Measurements from ENCODE around the gene CHCHD3.
"Not testable (repeated sequence)": the region's sequence is repeated elsewhere in the genome, so short reads cannot be mapped to it uniquely, and the experiment has no call there.

Gene CHCHD3

DNA sequence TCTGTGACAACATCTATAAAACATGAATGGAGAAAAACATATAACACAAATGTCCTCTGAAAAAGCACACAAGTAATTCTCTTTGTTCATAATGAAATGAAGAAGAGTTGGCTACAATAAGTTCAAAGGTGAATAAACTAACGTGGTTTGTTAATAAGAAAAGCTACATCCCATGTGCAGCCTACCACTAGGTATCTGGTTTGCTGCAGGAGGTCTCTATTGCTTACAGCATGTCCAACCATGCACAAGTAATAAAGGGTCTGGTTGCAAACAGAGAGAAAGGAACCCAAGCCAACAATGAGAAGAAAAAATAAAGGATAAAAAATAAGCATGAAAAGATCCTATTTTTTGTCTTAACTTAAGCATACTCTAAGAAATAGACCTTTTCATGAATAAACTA, 139.2 kb downstream of the CHCHD3 start:
- no peak for DNase-seq

DNA sequence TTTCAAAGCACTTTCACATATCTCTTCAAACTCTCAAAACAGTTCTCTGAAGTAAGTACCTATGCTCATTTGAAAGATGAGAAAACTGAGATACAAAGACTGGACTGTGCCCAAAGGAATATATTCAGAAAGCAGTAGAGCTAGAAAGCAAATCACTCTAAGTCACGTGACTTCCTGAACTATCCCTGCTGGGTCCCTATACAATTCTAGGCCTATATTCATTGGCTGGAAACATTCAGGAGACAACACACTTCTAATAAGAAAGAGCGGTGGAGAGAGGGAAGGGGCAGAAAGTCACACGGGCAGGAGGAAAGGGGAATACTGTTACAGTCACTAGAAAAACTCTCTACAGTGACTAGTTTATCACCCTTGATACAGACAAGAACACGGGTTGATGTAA, 140.0 kb downstream of the CHCHD3 start:
- DNase-seq = no peak

DNA sequence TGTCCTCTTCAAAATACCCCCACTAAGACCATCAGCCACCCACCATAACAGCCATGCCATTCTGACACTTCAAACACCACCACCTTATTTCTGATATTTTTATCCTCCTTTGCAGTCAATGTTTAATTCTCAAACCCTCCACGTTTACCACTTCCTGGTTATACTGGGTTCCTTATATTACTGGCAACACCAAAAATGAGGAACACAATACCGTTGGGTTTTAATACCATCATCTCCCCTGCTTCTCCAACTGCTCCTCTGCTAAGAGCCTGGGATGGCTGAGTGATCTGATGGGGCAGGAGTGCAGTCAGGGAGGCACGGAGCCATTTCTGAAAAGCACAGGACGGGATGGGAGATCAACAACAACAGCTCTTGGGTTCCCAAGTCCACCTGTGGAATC, 140.5 kb downstream of the CHCHD3 start:
- DNase-seq = no peak

DNA sequence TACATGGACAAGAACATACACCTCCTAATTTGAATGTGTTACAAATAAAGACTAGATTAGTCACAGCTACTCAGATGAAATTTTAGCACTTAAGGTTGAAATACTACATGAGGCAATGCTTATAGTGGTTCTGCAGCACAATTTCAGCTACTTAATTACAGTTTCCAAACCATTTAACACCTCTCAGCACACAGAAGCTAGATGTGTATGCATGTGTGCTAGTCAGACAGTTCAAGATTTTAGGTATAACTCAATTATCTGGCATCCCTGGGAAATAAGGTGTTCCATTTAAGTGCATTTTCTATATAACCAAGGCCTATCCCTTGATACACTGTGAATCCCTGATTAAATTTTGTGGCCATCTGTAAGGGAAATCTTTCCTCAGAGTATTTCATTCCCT, 141.8 kb downstream of the CHCHD3 start:
- DNase-seq = no peak

DNA sequence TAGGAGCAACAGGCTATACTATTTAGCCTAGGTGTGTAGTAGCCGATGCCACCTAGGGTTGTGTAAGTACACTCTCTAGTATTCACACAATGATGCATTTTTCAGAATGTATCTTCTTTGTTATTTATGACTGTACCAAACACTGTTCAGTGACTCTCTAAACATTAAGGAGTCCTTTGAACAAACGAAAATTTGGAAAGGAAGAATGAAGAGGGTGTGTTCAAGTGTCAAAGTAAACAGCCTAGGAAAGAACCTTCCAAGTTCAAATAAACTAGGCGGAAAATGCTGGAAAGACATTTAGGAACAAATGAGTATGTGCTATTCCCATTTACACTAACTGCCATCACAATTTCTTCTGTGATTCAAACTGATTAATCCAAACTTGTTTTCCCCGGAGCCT, 142.4 kb downstream of the CHCHD3 start:
- DNase-seq = no peak

DNA sequence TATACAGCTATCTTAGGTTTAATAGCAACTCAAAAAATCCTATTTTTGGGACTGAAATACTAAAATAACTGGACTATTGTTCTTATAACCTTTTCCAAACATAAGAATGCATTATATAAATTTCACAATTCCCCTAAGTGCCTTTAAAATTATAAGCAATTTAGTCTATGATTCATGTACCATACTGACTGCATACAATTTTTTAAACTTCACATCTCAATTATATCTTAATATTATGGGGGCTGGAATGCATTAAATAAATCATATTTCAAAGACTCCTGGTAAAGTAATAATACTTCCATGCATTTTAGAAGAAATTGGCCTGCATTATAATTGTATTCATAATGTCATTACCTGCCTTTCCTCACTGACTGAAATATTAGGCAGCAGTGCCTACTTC, 144.6 kb downstream of the CHCHD3 start:
- DNase-seq = no peak

DNA sequence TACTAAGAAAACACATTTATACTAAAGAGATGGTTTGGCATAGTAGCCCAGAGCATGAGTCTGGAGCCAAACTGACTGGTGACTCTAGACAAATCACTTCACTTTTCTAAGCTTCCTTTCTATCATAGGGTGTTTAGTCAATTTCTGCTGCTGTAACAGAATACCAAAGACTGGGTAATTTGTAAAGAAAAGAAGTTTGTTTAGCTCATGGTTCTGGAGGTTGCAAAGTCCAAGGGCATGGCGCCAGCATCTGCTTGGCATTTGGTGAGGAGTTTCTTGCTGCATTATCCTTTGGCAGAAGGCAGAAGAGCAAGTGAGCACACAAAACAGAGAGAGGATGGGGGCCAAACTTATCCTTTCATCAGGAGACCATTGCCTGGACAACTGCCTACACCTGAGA, 146.3 kb downstream of the CHCHD3 start:
- no peak for DNase-seq

DNA sequence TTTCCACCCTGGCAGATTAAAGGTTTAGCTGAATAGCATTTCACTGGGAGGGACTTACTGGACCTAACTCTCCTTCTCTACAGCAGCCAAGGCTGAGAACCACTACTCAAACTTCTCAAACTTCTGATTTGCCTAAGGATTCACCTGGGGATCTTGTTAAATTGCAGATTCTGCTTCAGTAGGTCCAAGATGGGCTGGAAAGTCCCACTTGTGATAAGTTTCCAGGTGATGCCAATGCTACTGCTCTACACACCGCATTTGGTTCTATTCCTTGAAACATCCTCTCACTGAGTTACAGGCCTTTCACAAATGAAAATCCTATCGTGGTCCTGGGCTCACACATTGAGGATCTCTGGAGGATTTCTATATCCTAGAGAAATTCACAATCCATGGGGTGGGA, 147.9 kb downstream of the CHCHD3 start:
- DNase-seq = no peak

DNA sequence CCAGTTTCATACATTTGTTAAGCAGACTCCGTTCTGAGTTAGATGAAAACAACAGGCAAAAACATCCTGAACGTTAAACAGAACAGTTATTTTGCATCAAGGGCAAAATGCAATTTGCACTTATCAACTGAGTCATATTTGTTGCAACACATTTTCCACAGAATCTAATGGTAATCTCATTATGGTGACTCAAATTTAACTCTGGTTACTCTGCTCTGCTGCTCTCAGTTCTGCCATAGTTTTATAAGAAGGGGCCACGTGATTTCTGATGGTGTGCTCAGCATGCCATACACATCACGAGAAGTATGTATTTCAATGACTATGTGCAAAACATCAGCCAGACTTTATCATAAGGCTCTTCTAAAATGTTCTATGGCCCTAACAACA, 148.8 kb downstream of the CHCHD3 start:
- no peak for DNase-seq

DNA sequence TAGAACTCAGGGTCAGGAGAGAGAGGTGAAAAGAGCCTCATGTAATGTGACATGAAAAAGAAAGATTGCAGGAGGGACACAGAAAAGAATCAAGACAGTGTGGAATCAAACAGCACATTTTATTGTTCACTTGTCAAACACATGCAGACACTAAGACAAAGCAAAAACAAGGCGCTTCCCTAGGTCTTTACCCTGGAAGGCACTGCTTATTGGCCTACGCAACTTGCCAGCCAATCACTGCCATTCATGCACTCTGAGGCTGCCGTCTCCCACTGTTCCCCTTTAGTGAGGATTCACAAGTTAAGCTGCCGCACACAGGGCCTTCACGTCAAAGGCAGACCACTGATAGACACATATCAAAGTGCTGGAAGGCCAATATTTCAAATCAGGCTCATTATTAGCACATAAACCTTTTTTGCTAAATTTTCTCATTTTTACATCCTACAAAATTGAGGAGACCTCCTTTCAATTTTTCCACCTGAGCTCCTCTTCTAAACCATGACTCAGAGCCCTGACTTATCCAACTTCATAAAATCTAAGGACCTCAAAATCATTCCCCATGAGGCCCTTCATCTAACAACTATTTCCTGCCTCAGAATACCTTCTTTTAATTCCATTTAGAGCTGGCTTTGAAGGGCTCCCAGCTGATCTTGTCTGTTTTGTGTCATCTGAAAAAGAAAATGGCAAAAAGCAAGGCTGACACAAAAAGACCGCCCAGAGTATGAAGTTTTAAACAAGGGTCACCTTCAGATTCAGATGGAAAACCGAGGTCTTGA, 149.4 kb downstream of the CHCHD3 start:
- no peak for DNase-seq

DNA sequence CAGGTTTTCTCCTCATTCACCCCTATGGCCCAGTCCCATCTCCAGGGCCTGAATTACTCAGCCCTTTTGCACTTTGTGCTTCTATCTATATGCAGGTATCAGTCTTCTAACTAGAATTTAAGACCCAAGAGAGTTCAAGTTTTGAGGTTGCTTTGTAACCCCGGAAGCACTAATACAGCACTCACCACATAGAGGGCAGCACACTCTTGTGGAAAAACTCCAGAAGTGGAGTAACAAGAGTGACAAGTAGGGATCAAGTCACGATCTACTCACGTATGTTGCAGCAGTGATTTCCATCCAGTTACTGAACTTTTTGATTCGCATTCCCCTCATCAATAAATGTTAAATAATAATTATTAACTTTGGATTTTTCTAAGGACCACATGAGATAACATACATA, 151.0 kb downstream of the CHCHD3 start:
- DNase-seq = no peak

DNA sequence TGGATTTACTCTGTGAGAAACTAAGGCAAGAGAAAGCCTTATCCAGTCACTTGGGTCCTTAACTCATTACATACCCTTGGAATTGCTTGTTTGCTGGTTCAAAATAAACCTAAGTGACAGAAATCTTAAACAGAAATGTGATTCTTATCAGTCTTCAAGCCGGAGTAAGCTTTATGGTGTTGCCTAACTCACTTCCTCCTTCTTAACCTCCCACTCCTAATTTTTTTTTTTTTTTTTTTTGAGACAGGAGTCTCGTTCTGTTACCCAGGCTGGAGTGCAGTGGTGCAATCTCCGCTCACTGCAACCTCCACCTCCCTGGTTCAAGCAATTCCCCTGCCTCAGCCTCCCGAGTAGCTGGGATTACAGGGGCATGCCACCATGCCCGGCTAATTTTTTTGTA, 151.9 kb downstream of the CHCHD3 start:
- DNase-seq = not testable (repeated sequence)

DNA sequence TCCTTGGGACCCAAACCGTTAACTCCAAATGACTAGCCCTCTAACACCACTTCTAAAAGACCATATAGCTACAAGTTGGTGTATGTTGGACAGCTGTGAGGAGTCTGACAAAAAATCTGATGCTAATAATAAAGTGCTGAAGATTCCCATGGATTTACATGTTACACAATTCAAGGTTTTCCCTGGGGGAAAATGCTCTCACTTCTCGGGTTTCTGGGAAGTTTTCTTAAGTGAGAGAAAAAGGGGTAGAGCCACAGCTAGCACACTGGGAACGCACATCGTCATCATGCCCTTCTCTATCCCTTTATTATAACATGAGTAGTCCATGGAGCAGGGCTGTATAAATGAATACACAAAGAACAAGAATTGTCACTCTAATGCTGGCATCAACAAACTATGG, 162.1 kb downstream of the CHCHD3 start:
- no peak for DNase-seq

DNA sequence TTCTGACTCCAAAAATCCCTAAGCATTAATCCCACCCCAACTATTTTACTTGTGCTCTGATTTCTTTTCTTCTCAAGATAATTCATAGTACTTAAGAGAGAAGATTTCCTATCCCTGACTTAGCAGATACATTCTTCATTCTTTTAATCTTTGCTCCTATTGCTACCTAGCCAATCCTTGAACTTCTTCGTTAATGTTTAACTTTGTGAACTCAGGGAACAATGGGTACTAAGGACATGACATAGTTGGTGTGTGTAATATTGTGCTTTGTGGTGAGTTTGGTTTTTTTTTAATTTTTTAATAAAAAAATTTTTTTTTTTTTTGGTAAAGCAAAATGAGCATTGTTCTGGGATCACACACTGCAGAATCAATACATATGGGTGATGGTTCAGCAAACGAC, 166.2 kb downstream of the CHCHD3 start:
- DNase-seq = no peak

DNA sequence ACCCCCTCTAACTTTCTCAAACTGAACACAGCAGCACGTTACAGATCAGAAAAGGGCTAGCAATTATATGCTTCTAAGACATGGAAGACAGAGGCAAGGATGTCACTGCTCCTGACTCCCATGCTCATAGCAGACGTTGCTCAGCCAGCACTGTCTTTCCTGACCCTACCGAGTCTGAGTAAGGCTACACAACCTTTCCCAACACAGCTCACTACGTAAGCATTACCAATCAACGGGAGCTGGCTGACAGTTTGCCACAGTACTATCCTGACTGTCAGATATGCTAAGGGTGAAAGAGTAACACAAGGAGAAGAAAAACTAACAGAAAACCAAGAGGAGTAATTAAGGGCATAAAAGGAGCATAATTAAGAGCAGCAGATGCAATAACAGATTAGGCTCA, 171.2 kb downstream of the CHCHD3 start:
- no peak for DNase-seq

DNA sequence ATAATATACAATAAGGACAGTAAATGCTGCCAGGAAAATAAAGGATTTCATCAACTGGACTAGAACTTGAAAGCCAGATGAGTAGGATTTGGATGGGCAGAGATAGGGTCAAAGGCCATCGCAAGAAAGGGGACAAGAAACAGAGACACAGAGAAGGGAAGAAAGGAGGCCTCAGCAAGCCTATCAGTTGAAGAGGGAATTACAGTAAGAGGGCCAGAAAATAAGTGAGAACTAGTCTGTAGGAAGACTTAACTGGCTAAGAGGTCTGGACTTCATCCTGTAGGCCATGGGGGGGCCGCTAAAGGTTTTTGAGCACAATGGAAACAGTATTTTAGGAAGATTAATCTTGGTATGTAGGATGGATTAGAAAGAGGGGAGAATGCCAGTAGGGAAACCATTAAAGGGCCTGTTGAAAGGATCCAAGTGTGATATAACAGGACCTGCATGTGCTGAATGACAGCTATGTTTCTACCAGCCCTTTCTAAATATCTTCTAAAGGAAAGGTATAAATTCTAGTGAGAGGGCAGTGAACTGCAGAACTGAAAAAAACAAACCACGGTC, 174.4 kb downstream of the CHCHD3 start:
- DNase-seq = no peak

DNA sequence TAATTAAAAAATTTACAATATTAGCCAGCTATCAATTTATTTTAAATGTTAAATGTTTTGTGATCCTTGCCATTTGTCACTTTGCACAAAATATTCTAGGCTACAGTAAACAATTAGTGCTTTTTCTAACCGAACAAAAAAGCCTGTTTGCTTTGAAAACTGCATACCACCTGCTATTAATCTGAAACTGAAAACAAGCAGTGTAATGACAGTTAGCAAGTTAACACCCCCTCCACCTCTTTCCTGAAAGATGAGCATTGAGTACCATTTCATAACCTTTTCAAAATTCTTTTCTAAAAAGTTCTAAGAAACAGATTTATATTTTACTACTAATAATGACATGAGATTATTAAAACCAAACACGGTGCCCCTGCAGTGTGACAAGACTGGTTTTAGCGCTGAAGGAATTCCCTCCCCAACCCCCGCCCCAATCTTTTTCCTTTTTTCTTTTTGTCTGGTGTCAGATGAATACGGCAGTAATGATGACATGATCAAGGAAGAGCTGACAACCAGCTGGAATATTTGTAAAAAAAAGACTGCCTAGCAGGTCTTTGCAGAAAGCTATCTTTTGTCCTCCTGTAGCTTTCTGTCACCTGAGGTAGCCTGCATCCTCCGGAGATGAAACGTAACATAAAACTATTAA, 175.6 kb downstream of the CHCHD3 start:
- DNase-seq = no peak

DNA sequence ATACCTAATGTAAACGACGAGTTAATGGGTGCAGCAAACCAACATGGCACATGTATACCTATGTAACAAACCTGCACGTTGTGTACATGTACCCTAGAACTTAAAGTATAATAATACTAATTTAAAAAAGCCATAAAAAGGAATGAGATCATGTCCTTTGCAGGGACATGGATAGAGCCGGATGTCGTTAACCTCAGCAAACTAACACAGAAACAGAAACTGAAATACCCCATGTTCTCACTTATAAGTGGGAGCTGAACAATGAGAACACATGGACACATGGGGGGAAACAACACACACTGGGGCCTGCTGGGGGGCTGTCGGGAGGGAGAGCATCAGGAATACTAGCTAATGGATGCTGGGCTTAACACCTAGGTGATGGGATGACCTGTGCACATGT, 176.8 kb downstream of the CHCHD3 start:
- peak; percentile 9 for DNase-seq

DNA sequence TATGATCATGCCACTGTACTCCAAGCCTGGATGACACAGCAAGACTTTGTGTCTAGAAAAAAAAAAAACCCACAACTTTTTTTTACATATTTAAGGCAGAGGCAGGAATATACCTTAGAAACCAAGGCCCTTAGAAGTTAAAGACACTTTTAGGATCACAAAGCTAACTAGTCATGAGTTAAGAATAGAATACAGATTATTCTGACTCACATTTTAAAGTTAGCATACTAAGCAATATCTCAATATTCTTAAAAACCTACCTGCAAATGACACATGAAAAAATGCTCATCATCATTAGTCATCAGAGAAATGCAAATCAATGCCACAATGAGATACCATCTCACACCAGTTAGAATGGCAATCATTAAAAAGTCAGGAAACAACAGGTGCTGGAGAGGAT, 177.7 kb downstream of the CHCHD3 start:
- DNase-seq = no peak

DNA sequence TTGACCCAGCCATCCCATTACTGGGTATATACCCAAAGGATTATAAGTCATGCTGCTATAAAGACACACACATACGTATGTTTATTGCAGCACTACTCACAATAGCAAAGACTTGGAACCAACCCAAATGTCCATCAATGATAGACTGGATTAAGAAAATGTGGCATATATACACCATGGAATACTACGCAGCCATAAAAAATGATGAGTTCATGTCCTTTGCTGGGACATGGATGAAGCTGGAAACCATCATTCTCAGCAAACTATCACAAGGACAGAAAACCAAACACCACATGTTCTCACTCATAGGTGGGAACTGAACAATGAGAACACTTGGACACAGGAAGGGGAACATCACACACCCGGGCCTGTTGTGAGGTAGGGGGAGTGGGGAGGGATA, 179.6 kb downstream of the CHCHD3 start:
- DNase-seq = not testable (repeated sequence)

DNA sequence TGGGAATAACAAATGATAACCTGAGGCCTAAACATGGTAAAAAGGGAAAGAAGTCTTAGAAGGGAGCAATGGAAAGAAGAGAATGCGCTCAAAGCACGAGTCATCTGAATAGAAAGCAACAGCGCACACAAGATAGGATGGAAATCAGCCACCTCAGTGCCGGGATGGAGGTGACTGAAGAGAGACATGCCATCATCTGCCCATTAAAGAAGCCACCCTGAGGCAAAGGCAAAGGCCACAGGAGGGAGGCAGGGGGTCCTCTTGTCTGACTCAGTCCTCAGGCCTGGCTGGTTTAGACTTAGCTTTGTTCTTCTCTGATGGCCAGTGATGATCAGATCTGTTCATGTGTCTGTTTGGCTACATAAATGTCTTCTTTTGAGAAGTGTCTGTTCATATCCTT, 180.6 kb downstream of the CHCHD3 start:
- DNase-seq = no peak

DNA sequence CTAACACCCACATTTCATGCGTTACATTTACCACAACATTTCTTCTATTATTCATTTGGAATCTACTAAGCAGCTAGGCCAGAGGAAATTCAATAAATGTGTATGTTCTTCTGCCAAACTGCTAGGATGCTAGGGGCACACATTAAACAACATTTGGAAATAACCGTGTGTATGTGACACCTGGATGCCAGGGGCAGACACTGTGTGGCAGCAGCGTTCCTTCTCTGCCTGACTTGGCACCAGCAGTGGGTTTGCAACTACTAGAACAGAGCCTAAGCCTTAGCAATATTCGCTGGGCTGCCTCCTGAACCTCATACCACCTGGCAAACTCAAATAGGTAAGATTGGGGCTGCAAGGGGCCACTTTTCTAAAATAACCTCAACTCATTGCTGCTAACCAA, 182.1 kb downstream of the CHCHD3 start:
- DNase-seq = no peak

DNA sequence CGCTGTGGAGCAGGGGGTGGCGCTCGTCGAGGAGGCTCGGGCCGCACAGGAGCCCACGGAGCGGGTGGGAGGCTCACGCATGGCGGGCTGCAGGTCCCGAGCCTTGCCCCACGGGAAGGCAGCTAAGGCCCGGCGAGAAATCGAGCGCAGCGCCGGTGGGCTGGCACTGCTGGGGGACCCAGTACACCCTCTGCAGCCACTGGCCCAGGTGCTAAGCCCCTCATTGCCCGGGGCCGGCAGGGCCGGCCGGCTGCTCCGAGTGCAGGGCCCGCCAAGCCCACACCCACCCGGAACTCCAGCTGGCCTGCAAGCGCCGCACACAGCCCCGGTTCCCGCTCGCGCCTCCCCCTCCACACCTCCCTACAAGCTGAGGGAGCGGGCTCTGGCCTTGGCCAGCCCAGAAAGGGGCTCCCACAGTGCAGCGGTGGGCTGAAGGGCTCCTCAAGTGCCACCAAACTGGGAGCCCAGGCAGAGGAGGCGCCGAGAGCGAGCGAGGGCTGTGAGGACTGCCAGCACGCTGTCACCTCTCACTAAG, 183.2 kb downstream of the CHCHD3 start:
- DNase-seq = not testable (repeated sequence)

DNA sequence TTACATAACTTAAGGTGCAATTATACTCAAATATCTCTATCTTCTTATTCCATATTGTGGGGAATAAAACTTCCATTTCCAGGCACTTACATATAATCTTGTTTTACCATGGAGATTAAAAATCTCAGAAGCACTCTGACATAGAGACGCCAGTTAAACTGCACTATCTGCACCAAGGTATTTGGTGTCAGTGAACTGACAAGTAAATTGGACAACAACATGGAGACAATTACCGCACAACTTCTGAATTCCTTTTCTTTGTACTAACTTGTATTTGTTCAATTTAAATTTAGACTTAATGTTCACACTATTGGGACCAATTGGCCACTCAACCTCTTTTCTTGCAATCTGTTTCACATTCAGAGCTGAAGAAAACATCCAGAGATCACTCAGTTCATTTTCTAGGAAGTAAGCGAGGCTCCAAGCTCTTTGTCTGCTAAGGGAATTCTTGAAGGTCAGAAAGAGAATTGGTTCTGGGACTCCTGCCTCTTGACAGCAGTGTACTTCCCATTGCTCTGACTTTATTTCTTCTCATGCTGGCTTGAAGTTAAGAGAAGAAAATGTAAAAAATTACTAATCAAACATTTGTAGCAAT, 184.7 kb downstream of the CHCHD3 start:
- no peak for DNase-seq
